ENCODE data around the gene KATNB1.

DNA sequence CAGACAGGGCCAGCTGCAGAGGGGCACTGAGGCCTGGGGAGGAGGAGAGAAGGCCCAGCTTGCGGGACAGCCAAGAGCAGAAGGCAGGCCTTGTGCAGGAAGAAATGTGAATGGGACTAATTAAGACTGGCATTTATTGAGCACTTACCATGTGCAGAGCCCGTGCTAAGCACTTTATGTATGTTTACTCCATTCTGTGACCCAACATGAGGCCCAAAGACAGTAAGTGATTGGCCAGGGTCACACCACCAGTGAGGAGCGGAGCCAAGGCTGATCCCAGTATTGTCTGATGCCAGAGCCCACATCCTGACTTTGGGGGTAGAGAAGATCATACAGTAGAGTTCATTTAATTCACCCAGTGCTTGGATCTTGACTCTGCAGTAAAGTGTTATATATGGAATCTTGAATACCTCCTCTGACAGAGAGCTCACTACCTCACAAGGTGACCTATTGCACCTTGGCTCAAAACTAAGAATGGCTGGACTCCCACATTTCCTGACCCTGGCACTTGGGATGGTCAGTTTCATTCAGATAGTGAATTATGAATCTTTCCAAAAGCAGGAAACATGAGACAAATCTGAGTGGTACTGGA is 13.6 kb downstream of the KATNB1 start:
- TF ChIP-seq, protein P1, sequence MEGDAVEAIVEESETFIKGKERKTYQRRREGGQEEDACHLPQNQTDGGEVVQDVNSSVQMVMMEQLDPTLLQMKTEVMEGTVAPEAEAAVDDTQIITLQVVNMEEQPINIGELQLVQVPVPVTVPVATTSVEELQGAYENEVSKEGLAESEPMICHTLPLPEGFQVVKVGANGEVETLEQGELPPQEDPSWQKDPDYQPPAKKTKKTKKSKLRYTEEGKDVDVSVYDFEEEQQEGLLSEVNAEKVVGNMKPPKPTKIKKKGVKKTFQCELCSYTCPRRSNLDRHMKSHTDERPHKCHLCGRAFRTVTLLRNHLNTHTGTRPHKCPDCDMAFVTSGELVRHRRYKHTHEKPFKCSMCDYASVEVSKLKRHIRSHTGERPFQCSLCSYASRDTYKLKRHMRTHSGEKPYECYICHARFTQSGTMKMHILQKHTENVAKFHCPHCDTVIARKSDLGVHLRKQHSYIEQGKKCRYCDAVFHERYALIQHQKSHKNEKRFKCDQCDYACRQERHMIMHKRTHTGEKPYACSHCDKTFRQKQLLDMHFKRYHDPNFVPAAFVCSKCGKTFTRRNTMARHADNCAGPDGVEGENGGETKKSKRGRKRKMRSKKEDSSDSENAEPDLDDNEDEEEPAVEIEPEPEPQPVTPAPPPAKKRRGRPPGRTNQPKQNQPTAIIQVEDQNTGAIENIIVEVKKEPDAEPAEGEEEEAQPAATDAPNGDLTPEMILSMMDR (IDR thresholded peaks at IDR 0.05 in 2 of 3, conservative IDR thresholded peaks at IDR 0.05 in 1 of 3; ENCODE audit: borderline replicate concordance in 1 of 3, insufficient read depth in 1 of 3, low read depth in 2 of 3, low read length in 2 of 3) = no peak
- no peak for TF ChIP-seq EGR1 (IDR thresholded peaks at IDR 0.05; ENCODE audit: low read depth)
- TF ChIP-seq SP1 (IDR thresholded peaks at IDR 0.05; ENCODE audit: low read depth) = no peak
- no peak for TF ChIP-seq CEBPB (IDR thresholded peaks at IDR 0.05; ENCODE audit: low read depth)
- no peak for TF ChIP-seq ELF1 (IDR thresholded peaks at IDR 0.05; ENCODE audit: borderline replicate concordance, low read depth)
- TF ChIP-seq SRF (IDR thresholded peaks at IDR 0.05; ENCODE audit: low read depth) = no peak
- TF ChIP-seq EZH2 (IDR thresholded peaks at IDR 0.05) = no peak
